Suprapubic skin (tissue), 4 donors: ENCODE results near the gene CPTP.

Experiments used
- EP300 ChIP-seq: sonication (generic); formaldehyde crosslinking; IDR thresholded peaks from one replicate; pipeline ENCODE4 v1.6.1; 2017; ENCODE audit warnings: antibody characterized with exemption
- POLR2A ChIP-seq, 2 donors: fragments of 450-650 bp; IDR thresholded peaks; one replicate each; pipeline ENCODE4 v1.6.1; 2017; ENCODE audit warnings: antibody characterized with exemption in 2 of 2, mild to moderate bottlenecking in 2 of 2, moderate library complexity in 2 of 2
- POLR2AphosphoS5 ChIP-seq, 3 donors: sonication (generic); formaldehyde crosslinking; IDR thresholded peaks; one replicate each; pipeline ENCODE4 v1.6.1; 2017; ENCODE audit warnings: antibody characterized with exemption in 3 of 3
- TF ChIP-seq, protein P1 (sequence below), 2 donors: fragments of 200-600 bp in 1 of 2; fragments of 450-650 bp in 1 of 2; sonication (generic) in 1 of 2; IDR thresholded peaks; one replicate each; pipeline ENCODE4 v1.5.1; 2016 to 2019; ENCODE audit warnings: antibody characterized with exemption in 2 of 2, mild to moderate bottlenecking in 1 of 2, moderate library complexity in 1 of 2

GRCh38 chr1:1313500-1314236 is 10.9 kb upstream of the CPTP start:
- TF ChIP-seq, protein P1, sequence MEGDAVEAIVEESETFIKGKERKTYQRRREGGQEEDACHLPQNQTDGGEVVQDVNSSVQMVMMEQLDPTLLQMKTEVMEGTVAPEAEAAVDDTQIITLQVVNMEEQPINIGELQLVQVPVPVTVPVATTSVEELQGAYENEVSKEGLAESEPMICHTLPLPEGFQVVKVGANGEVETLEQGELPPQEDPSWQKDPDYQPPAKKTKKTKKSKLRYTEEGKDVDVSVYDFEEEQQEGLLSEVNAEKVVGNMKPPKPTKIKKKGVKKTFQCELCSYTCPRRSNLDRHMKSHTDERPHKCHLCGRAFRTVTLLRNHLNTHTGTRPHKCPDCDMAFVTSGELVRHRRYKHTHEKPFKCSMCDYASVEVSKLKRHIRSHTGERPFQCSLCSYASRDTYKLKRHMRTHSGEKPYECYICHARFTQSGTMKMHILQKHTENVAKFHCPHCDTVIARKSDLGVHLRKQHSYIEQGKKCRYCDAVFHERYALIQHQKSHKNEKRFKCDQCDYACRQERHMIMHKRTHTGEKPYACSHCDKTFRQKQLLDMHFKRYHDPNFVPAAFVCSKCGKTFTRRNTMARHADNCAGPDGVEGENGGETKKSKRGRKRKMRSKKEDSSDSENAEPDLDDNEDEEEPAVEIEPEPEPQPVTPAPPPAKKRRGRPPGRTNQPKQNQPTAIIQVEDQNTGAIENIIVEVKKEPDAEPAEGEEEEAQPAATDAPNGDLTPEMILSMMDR (IDR thresholded peaks at IDR 0.05) = no peak
- TF ChIP-seq EP300 = no peak
- no peak for TF ChIP-seq POLR2A (IDR thresholded peaks at IDR 0.05)
- no peak for TF ChIP-seq POLR2AphosphoS5 (IDR thresholded peaks at IDR 0.05)
